A549 (cell line): Measurements from ENCODE around the gene BCDIN3D. TPM values are rescaled to one million over a fixed set of nuclear protein-coding genes. Genes with fewer than 3 reads are reported as not detected.

Experiments used
- ATAC-seq, 2 experiments: fragments of 200-7000 bp in 1 of 2; fragments of >200 bp in 1 of 2; cut with Nextera tagmentation in 1 of 2; cut with Tn5 transposase in 1 of 2; 3 replicates each; pipeline versions ENCODE4 v1.8.0 to v1.9.1; 2018 to 2020; ENCODE audit warnings: mild to moderate bottlenecking in 1 of 2, moderate library complexity in 1 of 2
- CTCF ChIA-PET: fragments of 300-600 bp; sonication (Branson Sonifier 250); formaldehyde crosslinking; extraction: SDS; loops from one replicate; lab custom pipeline; 2021; ENCODE audit warnings: antibody characterized with exemption, inconsistent platforms; lab: Yijun Ruan, JAX
- POLR2A ChIA-PET: fragments of 350-600 bp; formaldehyde crosslinking; extraction: SDS; loops from one replicate; lab custom pipeline; 2021; ENCODE audit warnings: antibody characterized with exemption, inconsistent platforms; lab: Yijun Ruan, JAX
- DNase-seq, 2 experiments: peaks; one replicate each; pipeline versions ENCODE4 v3.0.0 to v3.0.0-alpha.2; 2011 to 2016; ENCODE audit warnings: low read depth in 1 of 2, low spot score in 1 of 2
- FAIRE-seq: peaks from 2 replicates; lab custom pipeline; 2011; peaks lifted over from hg19 to GRCh38; lab: Jason Lieb, UNC
- H3K27ac ChIP-seq, 2 experiments: fragments of >200 bp; sonication (Bioruptor Twin); formaldehyde crosslinking; 3 replicates each; pipeline ENCODE4 v1.5.1; 2016 to 2017
- H3K4me1 ChIP-seq: fragments of >200 bp; sonication (Bioruptor Twin); formaldehyde crosslinking; 3 replicates; pipeline ENCODE4 v1.6.1; 2016
- H3K4me2 ChIP-seq: fragments of >200 bp; sonication (Bioruptor Twin); formaldehyde crosslinking; 3 replicates; pipeline ENCODE4 v1.6.1; 2016
- H3K4me3 ChIP-seq: fragments of >200 bp; sonication (Bioruptor Twin); formaldehyde crosslinking; 3 replicates; pipeline ENCODE4 v1.5.1; 2016
- H3K9me3 ChIP-seq: fragments of >200 bp; sonication (Bioruptor Twin); formaldehyde crosslinking; 3 replicates; pipeline ENCODE4 v1.6.1; 2016
- BHLHE40 ChIP-seq: IDR thresholded peaks from 2 replicates; pipeline ENCODE4 v1.6.1; 2012; ENCODE audit warnings: low read depth, low read length, inconsistent platforms
- CHD4 ChIP-seq: fragments of 200-600 bp; sonication (generic); IDR thresholded peaks from 2 replicates; pipeline ENCODE4 v1.6.1; 2016; ENCODE audit warnings: antibody characterized with exemption, mild to moderate bottlenecking, borderline replicate concordance
- EHF ChIP-seq: fragments of 250-450 bp; sonication (Bioruptor Pico); IDR thresholded peaks from 2 replicates; pipeline ENCODE4 v1.5.0; 2020; ENCODE audit warnings: mild to moderate bottlenecking
- EP300 ChIP-seq, 2 experiments: fragments of >200 bp; sonication (Bioruptor Twin); formaldehyde crosslinking; IDR thresholded peaks; 2 replicates in 1 of 2; 3 replicates in 1 of 2; pipeline ENCODE4 v1.6.1; 2016 to 2017
- ESRRA ChIP-seq: fragments of 150-350 bp; IDR thresholded peaks from 2 replicates; pipeline ENCODE4 v1.6.1; 2014; ENCODE audit warnings: mild to moderate bottlenecking, low read length, borderline replicate concordance
- FOSB ChIP-seq: fragments of 250-450 bp; sonication (Bioruptor Pico); IDR thresholded peaks from 2 replicates; pipeline ENCODE4 v1.5.0; 2020; ENCODE audit warnings: mild to moderate bottlenecking, moderate library complexity
- GATA3 ChIP-seq: IDR thresholded peaks from 2 replicates; pipeline ENCODE4 v1.6.1; 2012; ENCODE audit warnings: borderline replicate concordance
- HEYL ChIP-seq: fragments of 250-450 bp; sonication (Bioruptor Pico); IDR thresholded peaks from 2 replicates; pipeline ENCODE4 v1.8.0; 2021; ENCODE audit warnings: mild to moderate bottlenecking, moderate library complexity
- JUNB ChIP-seq: fragments of >200 bp; sonication (Bioruptor Twin); formaldehyde crosslinking; IDR thresholded peaks from 2 replicates; pipeline ENCODE4 v1.6.1; 2016
- KDM1A ChIP-seq: fragments of 200-600 bp; sonication (generic); IDR thresholded peaks from 2 replicates; pipeline ENCODE4 v1.6.1; 2016; ENCODE audit warnings: low read depth, mild to moderate bottlenecking
- KDM5A ChIP-seq: fragments of 200-600 bp; sonication (generic); IDR thresholded peaks from 2 replicates; pipeline ENCODE4 v1.6.1; 2016; ENCODE audit warnings: antibody characterized with exemption, mild to moderate bottlenecking
- MAFK ChIP-seq: fragments of 450-650 bp; IDR thresholded peaks from 2 replicates; pipeline ENCODE4 v1.6.1; 2014; ENCODE audit not compliant: partially characterized antibody
- NR3C1 ChIP-seq: fragments of >200 bp; sonication (Bioruptor Twin); formaldehyde crosslinking; IDR thresholded peaks from 3 replicates; pipeline ENCODE4 v1.6.1; 2017
- PHF8 ChIP-seq: fragments of 200-600 bp; sonication (generic); IDR thresholded peaks from 2 replicates; pipeline ENCODE4 v1.6.1; 2016; ENCODE audit warnings: low read depth, mild to moderate bottlenecking, antibody characterized with exemption, moderate library complexity, borderline replicate concordance
- POLR2A ChIP-seq: IDR thresholded peaks from 2 replicates; pipeline ENCODE4 v1.6.1; 2012; ENCODE audit warnings: mild to moderate bottlenecking, low read length
- TFCP2L1 ChIP-seq: fragments of 250-450 bp; sonication (Bioruptor Pico); IDR thresholded peaks from 2 replicates; pipeline ENCODE4 v1.5.0; 2021; ENCODE audit warnings: mild to moderate bottlenecking
- TP53 ChIP-seq: fragments of 250-450 bp; sonication (Bioruptor Pico); IDR thresholded peaks from 2 replicates; pipeline ENCODE4 v1.5.0; 2021; ENCODE audit warnings: mild to moderate bottlenecking, moderate library complexity
- ZFP36 ChIP-seq: fragments of 450-650 bp; IDR thresholded peaks from 2 replicates; pipeline ENCODE4 v1.6.1; 2014; ENCODE audit warnings: borderline replicate concordance; ENCODE audit not compliant: partially characterized antibody
- ZNF302 ChIP-seq: fragments of 250-450 bp; sonication (Bioruptor Pico); IDR thresholded peaks from 2 replicates; pipeline ENCODE4 v1.9.0; 2021; ENCODE audit warnings: inconsistent platforms, mild to moderate bottlenecking, moderate library complexity
- WGBS: methylation state at CpG from one replicate; pipeline ENCODE4 v1.1.6; 2017; ENCODE audit errors: missing lambda C conversion rate; 5-methylcytosine and 5-hydroxymethylcytosine counted together
- polyA plus RNA-seq, 4 experiments: library from polyadenylated mRNA; depleted of rRNA in 3 of 4; stranded (reverse); fragments of >200 nt; fragmentation: RNase III in 1 of 4; extraction: RNeasy Plus Mini Kit Qiagen cat#74134 plus additional on column Dnase treatment in 1 of 4; gene quantifications; 2 replicates in 3 of 4; 3 replicates in 1 of 4; pipeline ENCODE4 v1.2.3, GENCODE V29; 2011 to 2017
- TF ChIP-seq, protein P1 (sequence below): IDR thresholded peaks from 2 replicates; pipeline ENCODE4 v1.6.1; 2012; ENCODE audit warnings: low read depth, borderline replicate concordance
- TF ChIP-seq, protein P2 (sequence below): fragments of 250-450 bp; sonication (Bioruptor Pico); IDR thresholded peaks from 2 replicates; pipeline ENCODE4 v1.5.0; 2021; ENCODE audit warnings: mild to moderate bottlenecking, moderate library complexity, borderline replicate concordance
- TF ChIP-seq, protein P3 (sequence below): fragments of >200 bp; sonication (Bioruptor Twin); formaldehyde crosslinking; IDR thresholded peaks from 3 replicates; pipeline ENCODE4 v1.6.1; 2016
- TF ChIP-seq, protein P4 (sequence below): fragments of 450-650 bp; IDR thresholded peaks from 2 replicates; pipeline ENCODE4 v1.6.1; 2014; ENCODE audit warnings: antibody characterized with exemption
- TF ChIP-seq, protein P5 (sequence below): fragments of 200-600 bp; sonication (generic); IDR thresholded peaks from 2 replicates; pipeline ENCODE4 v1.6.1; 2016; ENCODE audit warnings: antibody characterized with exemption, mild to moderate bottlenecking, moderate library complexity
- TF ChIP-seq, protein P6 (sequence below): IDR thresholded peaks from 2 replicates; pipeline ENCODE4 v1.6.1; 2012

The BCDIN3D gene
- polyA plus RNA-seq, 2 of the 4 experiments (the other 2 are of a cell fraction) = 4.2 to 5.8 TPM

DNA sequence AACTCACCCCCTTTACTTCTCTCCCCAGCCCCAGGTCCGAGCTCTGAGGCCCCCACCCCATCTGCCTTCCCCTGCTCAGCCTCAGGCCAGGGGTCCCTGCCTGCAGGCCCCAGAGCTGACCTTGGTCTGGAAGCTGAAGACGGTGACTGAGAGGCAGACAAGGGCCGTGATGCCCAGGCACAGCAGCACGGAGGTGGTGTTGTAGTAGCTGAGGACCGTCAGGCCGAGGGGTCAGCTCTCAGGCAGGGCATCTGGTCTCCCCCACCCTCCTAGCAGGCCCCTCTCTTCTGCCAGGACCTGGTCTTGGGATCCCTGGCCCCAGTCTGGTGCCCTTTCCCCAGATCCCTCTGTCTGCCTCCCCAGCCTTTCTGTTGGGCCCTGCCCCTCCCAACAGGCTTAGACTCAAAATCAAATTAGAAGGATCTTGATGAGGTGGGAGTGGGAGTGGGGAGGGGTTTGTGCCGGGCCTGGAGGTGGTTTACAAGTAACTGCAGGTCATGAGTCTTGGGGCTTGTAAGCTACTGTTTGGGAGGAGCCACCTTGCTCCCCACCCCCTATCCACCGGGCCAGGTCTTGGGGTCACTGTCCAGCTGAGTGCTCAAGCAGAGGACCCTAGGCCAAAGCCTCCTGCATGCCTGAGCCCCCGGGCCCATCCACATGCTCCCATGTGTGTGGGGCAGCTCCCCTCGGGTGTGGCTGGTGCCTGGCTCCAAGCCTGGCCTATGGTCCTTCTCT is 46.6 kb upstream of the BCDIN3D start:
- no peak overlapping the region; a peak in 1 of 6 replicates for H3K27ac ChIP-seq
- TF ChIP-seq, protein P1, sequence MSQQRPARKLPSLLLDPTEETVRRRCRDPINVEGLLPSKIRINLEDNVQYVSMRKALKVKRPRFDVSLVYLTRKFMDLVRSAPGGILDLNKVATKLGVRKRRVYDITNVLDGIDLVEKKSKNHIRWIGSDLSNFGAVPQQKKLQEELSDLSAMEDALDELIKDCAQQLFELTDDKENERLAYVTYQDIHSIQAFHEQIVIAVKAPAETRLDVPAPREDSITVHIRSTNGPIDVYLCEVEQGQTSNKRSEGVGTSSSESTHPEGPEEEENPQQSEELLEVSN = no peak
- TF ChIP-seq EP300 (IDR thresholded peaks at IDR 0.05) (no peak), ESRRA (no peak), TFCP2L1 (CRISPR knock-in tag) (no peak), GATA3 (no peak), KDM5A (no peak), ZNF302 (CRISPR knock-in tag) (no peak), CHD4 (no peak), TP53 (CRISPR knock-in tag) (no peak), HEYL (no peak), POLR2A (no peak), ZFP36 (no peak), PHF8 (no peak)
- TF ChIP-seq, protein P2, sequence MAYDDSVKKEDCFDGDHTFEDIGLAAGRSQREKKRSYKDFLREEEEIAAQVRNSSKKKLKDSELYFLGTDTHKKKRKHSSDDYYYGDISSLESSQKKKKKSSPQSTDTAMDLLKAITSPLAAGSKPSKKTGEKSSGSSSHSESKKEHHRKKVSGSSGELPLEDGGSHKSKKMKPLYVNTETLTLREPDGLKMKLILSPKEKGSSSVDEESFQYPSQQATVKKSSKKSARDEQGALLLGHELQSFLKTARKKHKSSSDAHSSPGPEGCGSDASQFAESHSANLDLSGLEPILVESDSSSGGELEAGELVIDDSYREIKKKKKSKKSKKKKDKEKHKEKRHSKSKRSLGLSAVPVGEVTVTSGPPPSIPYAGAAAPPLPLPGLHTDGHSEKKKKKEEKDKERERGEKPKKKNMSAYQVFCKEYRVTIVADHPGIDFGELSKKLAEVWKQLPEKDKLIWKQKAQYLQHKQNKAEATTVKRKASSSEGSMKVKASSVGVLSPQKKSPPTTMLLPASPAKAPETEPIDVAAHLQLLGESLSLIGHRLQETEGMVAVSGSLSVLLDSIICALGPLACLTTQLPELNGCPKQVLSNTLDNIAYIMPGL (CRISPR knock-in tag) = no peak
- TF ChIP-seq, protein P3, sequence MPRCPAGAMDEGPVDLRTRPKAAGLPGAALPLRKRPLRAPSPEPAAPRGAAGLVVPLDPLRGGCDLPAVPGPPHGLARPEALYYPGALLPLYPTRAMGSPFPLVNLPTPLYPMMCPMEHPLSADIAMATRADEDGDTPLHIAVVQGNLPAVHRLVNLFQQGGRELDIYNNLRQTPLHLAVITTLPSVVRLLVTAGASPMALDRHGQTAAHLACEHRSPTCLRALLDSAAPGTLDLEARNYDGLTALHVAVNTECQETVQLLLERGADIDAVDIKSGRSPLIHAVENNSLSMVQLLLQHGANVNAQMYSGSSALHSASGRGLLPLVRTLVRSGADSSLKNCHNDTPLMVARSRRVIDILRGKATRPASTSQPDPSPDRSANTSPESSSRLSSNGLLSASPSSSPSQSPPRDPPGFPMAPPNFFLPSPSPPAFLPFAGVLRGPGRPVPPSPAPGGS = no peak
- TF ChIP-seq, protein P4, sequence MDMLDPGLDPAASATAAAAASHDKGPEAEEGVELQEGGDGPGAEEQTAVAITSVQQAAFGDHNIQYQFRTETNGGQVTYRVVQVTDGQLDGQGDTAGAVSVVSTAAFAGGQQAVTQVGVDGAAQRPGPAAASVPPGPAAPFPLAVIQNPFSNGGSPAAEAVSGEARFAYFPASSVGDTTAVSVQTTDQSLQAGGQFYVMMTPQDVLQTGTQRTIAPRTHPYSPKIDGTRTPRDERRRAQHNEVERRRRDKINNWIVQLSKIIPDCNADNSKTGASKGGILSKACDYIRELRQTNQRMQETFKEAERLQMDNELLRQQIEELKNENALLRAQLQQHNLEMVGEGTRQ = no peak
- ATAC-seq (no peak), FAIRE-seq (no peak), DNase-seq (no peak)
- H3K4me3 ChIP-seq = no peak overlapping the region
- no peak overlapping the region for H3K4me2 ChIP-seq
- 65% methylated on average over 9 of the region's 10 CpGs for WGBS
- peaks cover 19% of the 10 kb centered on the region for H3K4me1 ChIP-seq
- ChIA-PET CTCF (interaction anchor here (0.6 to 3.4 kb wide), 7 partner anchors 22 to 185 kb away, joined by 3 to 14 read pairs (median 4); no protein-coding TSS in a partner anchor), POLR2A (no interaction called here)
- H3K9me3 ChIP-seq = no peaks in the 10 kb centered on the region

DNA sequence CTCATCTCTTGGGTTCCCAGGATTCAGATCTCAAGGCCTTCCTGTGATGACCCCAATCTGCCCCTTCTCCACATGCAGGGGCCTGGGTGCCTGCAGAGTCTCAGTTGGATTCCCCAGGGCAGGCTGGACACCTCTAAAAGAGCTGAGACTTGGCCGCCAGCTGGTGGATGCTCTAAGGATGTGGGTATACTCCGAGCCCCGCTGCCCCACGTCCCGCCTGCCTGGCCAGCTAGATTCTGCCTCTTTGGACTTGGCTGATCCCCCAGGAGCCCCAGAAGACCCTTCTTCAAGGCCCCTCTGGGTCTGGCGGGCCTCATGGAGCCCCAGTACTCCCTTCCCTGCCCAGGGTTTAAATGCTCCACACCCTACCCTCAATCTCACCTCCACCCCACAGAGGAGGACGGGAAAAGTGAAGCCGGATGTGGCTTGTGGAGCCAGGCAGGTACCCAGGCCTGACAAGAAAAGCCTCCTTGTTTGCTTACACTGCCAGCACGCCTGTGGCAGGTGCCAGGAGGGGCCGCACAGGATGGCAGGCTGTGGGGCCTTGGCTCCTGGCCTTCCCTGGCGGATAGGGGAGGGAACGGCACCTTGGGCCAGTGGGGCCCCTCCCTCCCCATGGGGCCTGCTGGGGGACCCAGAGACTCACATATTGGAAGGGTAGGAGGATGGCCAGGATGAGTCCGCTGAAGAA is 45.7 kb upstream of the BCDIN3D start:
- peak overlapping the region; percentile 8 to 24; a peak in 3 of 6 replicates for H3K27ac ChIP-seq
- whole genome bisulfite sequencing = 90% methylated on average over 12 of the region's 13 CpGs
- DNase-seq = no peak
- ATAC-seq = no peak
- H3K4me2 ChIP-seq = peak overlapping the region; percentile 25; the same call in 1 of the 3 replicates
- H3K9me3 ChIP-seq = no peaks in the 10 kb centered on the region
- peaks cover 13% of the 10 kb centered on the region for H3K4me1 ChIP-seq
- CTCF ChIA-PET = interaction anchor here (1.0 to 3.4 kb wide), 4 partner anchors 12 to 168 kb away, joined by 3 to 14 read pairs (median 4); no protein-coding TSS in a partner anchor
- H3K4me3 ChIP-seq = no peak overlapping the region
- POLR2A ChIA-PET = no interaction called here
- FAIRE-seq = no peak
- no peak for TF ChIP-seq TFCP2L1 (CRISPR knock-in tag)
- TF ChIP-seq, protein P5, sequence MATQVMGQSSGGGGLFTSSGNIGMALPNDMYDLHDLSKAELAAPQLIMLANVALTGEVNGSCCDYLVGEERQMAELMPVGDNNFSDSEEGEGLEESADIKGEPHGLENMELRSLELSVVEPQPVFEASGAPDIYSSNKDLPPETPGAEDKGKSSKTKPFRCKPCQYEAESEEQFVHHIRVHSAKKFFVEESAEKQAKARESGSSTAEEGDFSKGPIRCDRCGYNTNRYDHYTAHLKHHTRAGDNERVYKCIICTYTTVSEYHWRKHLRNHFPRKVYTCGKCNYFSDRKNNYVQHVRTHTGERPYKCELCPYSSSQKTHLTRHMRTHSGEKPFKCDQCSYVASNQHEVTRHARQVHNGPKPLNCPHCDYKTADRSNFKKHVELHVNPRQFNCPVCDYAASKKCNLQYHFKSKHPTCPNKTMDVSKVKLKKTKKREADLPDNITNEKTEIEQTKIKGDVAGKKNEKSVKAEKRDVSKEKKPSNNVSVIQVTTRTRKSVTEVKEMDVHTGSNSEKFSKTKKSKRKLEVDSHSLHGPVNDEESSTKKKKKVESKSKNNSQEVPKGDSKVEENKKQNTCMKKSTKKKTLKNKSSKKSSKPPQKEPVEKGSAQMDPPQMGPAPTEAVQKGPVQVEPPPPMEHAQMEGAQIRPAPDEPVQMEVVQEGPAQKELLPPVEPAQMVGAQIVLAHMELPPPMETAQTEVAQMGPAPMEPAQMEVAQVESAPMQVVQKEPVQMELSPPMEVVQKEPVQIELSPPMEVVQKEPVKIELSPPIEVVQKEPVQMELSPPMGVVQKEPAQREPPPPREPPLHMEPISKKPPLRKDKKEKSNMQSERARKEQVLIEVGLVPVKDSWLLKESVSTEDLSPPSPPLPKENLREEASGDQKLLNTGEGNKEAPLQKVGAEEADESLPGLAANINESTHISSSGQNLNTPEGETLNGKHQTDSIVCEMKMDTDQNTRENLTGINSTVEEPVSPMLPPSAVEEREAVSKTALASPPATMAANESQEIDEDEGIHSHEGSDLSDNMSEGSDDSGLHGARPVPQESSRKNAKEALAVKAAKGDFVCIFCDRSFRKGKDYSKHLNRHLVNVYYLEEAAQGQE = no peak
- TF ChIP-seq KDM5A = no peak
- no peak for TF ChIP-seq PHF8
- no peak for TF ChIP-seq NR3C1
- TF ChIP-seq JUNB = no peak
- TF ChIP-seq KDM1A = no peak
- TF ChIP-seq MAFK = no peak
- TF ChIP-seq GATA3 = no peak
- TF ChIP-seq, protein P6, sequence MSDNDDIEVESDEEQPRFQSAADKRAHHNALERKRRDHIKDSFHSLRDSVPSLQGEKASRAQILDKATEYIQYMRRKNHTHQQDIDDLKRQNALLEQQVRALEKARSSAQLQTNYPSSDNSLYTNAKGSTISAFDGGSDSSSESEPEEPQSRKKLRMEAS = no peak
- TF ChIP-seq EHF (CRISPR knock-in tag) = no peak
- no peak for TF ChIP-seq TP53 (CRISPR knock-in tag)
- TF ChIP-seq FOSB (CRISPR knock-in tag) = no peak
- TF ChIP-seq BHLHE40 = no peak
- TF ChIP-seq, protein P3 = no peak
